ENCODE results near the gene WDR83.

- TF ChIP-seq MAZ (IDR thresholded peaks at IDR 0.05; ENCODE audit: borderline replicate concordance, low read depth, low read length) (no peak), MAFK (IDR thresholded peaks at IDR 0.05; ENCODE audit: low read depth, low read length) (no peak), CHD1 (IDR thresholded peaks at IDR 0.05; ENCODE audit: low read depth, low read length) (no peak), BHLHE40 (IDR thresholded peaks at IDR 0.05; ENCODE audit: low read depth, low read length) (no peak), RFX5 (IDR thresholded peaks at IDR 0.05; ENCODE audit: low read depth, low read length) (no peak), POLR2A (IDR thresholded peaks at IDR 0.05; ENCODE audit: low read depth, low read length) (no peak), RAD21 (IDR thresholded peaks at IDR 0.05; ENCODE audit: low read length) (no peak), CEBPB (IDR thresholded peaks at IDR 0.05; ENCODE audit: low read depth, low read length) (no peak), SMC3 (IDR thresholded peaks at IDR 0.05; ENCODE audit: low read depth, low read length) (no peak), RCOR1 (IDR thresholded peaks at IDR 0.05; ENCODE audit: insufficient replicate concordance, low read length) (no peak), NFE2L2 (IDR thresholded peaks at IDR 0.05; ENCODE audit: low read depth, low read length) (no peak)
- TF ChIP-seq, protein P1, sequence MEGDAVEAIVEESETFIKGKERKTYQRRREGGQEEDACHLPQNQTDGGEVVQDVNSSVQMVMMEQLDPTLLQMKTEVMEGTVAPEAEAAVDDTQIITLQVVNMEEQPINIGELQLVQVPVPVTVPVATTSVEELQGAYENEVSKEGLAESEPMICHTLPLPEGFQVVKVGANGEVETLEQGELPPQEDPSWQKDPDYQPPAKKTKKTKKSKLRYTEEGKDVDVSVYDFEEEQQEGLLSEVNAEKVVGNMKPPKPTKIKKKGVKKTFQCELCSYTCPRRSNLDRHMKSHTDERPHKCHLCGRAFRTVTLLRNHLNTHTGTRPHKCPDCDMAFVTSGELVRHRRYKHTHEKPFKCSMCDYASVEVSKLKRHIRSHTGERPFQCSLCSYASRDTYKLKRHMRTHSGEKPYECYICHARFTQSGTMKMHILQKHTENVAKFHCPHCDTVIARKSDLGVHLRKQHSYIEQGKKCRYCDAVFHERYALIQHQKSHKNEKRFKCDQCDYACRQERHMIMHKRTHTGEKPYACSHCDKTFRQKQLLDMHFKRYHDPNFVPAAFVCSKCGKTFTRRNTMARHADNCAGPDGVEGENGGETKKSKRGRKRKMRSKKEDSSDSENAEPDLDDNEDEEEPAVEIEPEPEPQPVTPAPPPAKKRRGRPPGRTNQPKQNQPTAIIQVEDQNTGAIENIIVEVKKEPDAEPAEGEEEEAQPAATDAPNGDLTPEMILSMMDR (conservative IDR thresholded peaks at IDR 0.05; ENCODE audit: low read depth, low read length): no peak
- TF ChIP-seq, protein P2, sequence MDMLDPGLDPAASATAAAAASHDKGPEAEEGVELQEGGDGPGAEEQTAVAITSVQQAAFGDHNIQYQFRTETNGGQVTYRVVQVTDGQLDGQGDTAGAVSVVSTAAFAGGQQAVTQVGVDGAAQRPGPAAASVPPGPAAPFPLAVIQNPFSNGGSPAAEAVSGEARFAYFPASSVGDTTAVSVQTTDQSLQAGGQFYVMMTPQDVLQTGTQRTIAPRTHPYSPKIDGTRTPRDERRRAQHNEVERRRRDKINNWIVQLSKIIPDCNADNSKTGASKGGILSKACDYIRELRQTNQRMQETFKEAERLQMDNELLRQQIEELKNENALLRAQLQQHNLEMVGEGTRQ (IDR thresholded peaks at IDR 0.05; ENCODE audit: low read depth, low read length): no peak
- TF ChIP-seq, protein P3, sequence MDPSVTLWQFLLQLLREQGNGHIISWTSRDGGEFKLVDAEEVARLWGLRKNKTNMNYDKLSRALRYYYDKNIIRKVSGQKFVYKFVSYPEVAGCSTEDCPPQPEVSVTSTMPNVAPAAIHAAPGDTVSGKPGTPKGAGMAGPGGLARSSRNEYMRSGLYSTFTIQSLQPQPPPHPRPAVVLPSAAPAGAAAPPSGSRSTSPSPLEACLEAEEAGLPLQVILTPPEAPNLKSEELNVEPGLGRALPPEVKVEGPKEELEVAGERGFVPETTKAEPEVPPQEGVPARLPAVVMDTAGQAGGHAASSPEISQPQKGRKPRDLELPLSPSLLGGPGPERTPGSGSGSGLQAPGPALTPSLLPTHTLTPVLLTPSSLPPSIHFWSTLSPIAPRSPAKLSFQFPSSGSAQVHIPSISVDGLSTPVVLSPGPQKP (IDR thresholded peaks at IDR 0.05; ENCODE audit: borderline replicate concordance, low read depth, low read length): no peak
These were observed 42.0 kb downstream of the WDR83 start for GRCh38 chr19:12708641-12709040.
